Ovary (tissue), 3 donors: ENCODE data around the gene MIF4GD.

Experiments
- CTCF ChIP-seq, 3 donors: fragments of 450-650 bp in 2 of 3; fragments of 200-600 bp in 1 of 3; IDR thresholded peaks; one replicate each; pipeline versions ENCODE4 v1.5.1 to v1.8.0; 2016 to 2022; ENCODE audit warnings: antibody characterized with exemption in 3 of 3, mild to moderate bottlenecking in 1 of 3
- EP300 ChIP-seq: sonication (generic); formaldehyde crosslinking; IDR thresholded peaks from one replicate; pipeline ENCODE4 v1.6.1; 2017; ENCODE audit warnings: antibody characterized with exemption
- POLR2A ChIP-seq: fragments of 450-650 bp; IDR thresholded peaks from one replicate; pipeline ENCODE4 v1.6.1; 2017; ENCODE audit warnings: antibody characterized with exemption, mild to moderate bottlenecking, moderate library complexity
- donor health status: DM: no; HTN: no; CAD: no.

GRCh38 chr17:75288359-75288758, 17.3 kb upstream of the MIF4GD start:
- TF ChIP-seq CTCF (IDR thresholded peaks at IDR 0.05) (no peak), EP300 (no peak), POLR2A (no peak)
